ENCODE results near the gene AKT1.

Gene AKT1

GRCh38 chr14:104799244-104800014 lies 3.9 kb upstream of the AKT1 start:
- DNase-seq (ENCODE audit: low read depth in 2 of 2) = no peak

- no peak for DNase-seq (ENCODE audit: low read depth in 2 of 2)
Observed at GRCh38 chr14:104798300-104799243, 3.0 kb upstream of the AKT1 start.

GRCh38 chr14:104797115-104798044 lies 1.8 kb upstream of the AKT1 start:
- no peak for DNase-seq (ENCODE audit: low read depth in 2 of 2)

- no peak for DNase-seq (ENCODE audit: low read depth in 2 of 2)
Observed at GRCh38 chr14:104796687-104797081, 1.1 kb upstream of the AKT1 start.

- DNase-seq (ENCODE audit: low read depth in 2 of 2) = no peak
Observed at GRCh38 chr14:104795781-104796686, 486 bp upstream of the AKT1 start.

- no peak for DNase-seq (ENCODE audit: low read depth in 2 of 2)
Observed at GRCh38 chr14:104794631-104794992, 936 bp downstream of the AKT1 start.

GRCh38 chr14:104794099-104794498 lies 1.4 kb downstream of the AKT1 start:
- DNase-seq (ENCODE audit: low read depth in 2 of 2) = peak in 1 of 2 donors; percentile 42

GRCh38 chr14:104793703-104793959 lies 1.9 kb downstream of the AKT1 start:
- no peak for DNase-seq (ENCODE audit: low read depth in 2 of 2)

- DNase-seq (ENCODE audit: low read depth in 2 of 2) = no peak
Observed at GRCh38 chr14:104792945-104793702, 2.4 kb downstream of the AKT1 start.

- no peak for DNase-seq (ENCODE audit: low read depth in 2 of 2)
Observed at GRCh38 chr14:104792101-104792884, 3.3 kb downstream of the AKT1 start.

- no peak for DNase-seq (ENCODE audit: low read depth in 2 of 2)
Observed at GRCh38 chr14:104791425-104791824, 4.1 kb downstream of the AKT1 start.

- DNase-seq (ENCODE audit: low read depth in 2 of 2) = no peak
Observed at GRCh38 chr14:104789752-104790743, 5.5 kb downstream of the AKT1 start.

GRCh38 chr14:104788873-104789663 lies 6.5 kb downstream of the AKT1 start:
- no peak for DNase-seq (ENCODE audit: low read depth in 2 of 2)

- no peak for DNase-seq (ENCODE audit: low read depth in 2 of 2)
Observed at GRCh38 chr14:104788161-104788818, 7.3 kb downstream of the AKT1 start.

GRCh38 chr14:104787736-104788135 lies 7.8 kb downstream of the AKT1 start:
- DNase-seq (ENCODE audit: low read depth in 2 of 2) = no peak

GRCh38 chr14:104786726-104787675 lies 8.5 kb downstream of the AKT1 start:
- no peak for DNase-seq (ENCODE audit: low read depth in 2 of 2)

Measured in stimulated activated CD4-positive, alpha-beta T cell treated with anti-CD3 and anti-CD28 coated beads, Interleukin-4, amount 100 ng/mL, for 48 hours (primary cell).